GM19238 (cell line): ENCODE data around the gene STK40.
A peak's percentile ranks its signal among the peaks of the same experiment; 100 is the strongest.

Source experiments
- DNase-seq: peaks from one replicate; pipeline ENCODE4 v3.0.0; 2011; ENCODE audit warnings: low spot score; ENCODE audit not compliant: insufficient read length

The STK40 gene

GRCh38 chr1:36344395-36344680 lies 41.4 kb downstream of the STK40 start:
- DNase-seq, result no peak

- DNase-seq, result no peak
Measured at GRCh38 chr1:36343651-36344394, 41.9 kb downstream of the STK40 start.

- no peak for DNase-seq
Measured at GRCh38 chr1:36342426-36343185, 43.1 kb downstream of the STK40 start.

- DNase-seq, result no peak
Measured at GRCh38 chr1:36341626-36342320, 44.0 kb downstream of the STK40 start.

GRCh38 chr1:36339615-36340014 lies 46.1 kb downstream of the STK40 start:
- no peak for DNase-seq

- no peak for DNase-seq
Measured at GRCh38 chr1:36339215-36339614, 46.5 kb downstream of the STK40 start.

- DNase-seq, result no peak
Measured at GRCh38 chr1:36337830-36338229, 47.9 kb downstream of the STK40 start.

- no peak for DNase-seq
Measured at GRCh38 chr1:36330940-36331339, 54.8 kb downstream of the STK40 start.

- DNase-seq, result no peak
Measured at GRCh38 chr1:36329817-36330216, 55.9 kb downstream of the STK40 start.

- DNase-seq, result no peak
Measured at GRCh38 chr1:36328713-36329112, 57.0 kb downstream of the STK40 start.

- no peak for DNase-seq
Measured at GRCh38 chr1:36328088-36328480, 57.6 kb downstream of the STK40 start.

GRCh38 chr1:36327421-36328087 lies 58.2 kb downstream of the STK40 start:
- no peak for DNase-seq

GRCh38 chr1:36326499-36326898 lies 59.2 kb downstream of the STK40 start:
- DNase-seq, result no peak

- DNase-seq, result no peak
Measured at GRCh38 chr1:36324353-36324703, 61.4 kb downstream of the STK40 start.

- peak; percentile 60 for DNase-seq
Measured at GRCh38 chr1:36323636-36324352, 61.9 kb downstream of the STK40 start, which contains the start of gene EVA1B. Gene EVA1B (minus strand): TSS chr1:36323645. CDS start chr1:36323037, 608 bp downstream.

- peak; percentile 56 for DNase-seq
Measured at GRCh38 chr1:36322786-36323635, 62.7 kb downstream of the STK40 start.

- DNase-seq, result no peak
Measured at GRCh38 chr1:36322041-36322785, 63.5 kb downstream of the STK40 start.

- DNase-seq, result peak; percentile 27
Measured at GRCh38 chr1:36321119-36321951, 64.4 kb downstream of the STK40 start.

- no peak for DNase-seq
Measured at GRCh38 chr1:36320767-36321118, 65.0 kb downstream of the STK40 start.
